Measurements from ENCODE around the gene AGPAT3. TPM values are rescaled to one million over a fixed set of nuclear protein-coding genes. Genes with fewer than 3 reads are reported as not detected.
A peak's percentile ranks its signal among the peaks of the same experiment; 100 is the strongest.

The AGPAT3 gene
- polyA plus RNA-seq, 2 donors = 15.3 to 18.6 TPM

DNA sequence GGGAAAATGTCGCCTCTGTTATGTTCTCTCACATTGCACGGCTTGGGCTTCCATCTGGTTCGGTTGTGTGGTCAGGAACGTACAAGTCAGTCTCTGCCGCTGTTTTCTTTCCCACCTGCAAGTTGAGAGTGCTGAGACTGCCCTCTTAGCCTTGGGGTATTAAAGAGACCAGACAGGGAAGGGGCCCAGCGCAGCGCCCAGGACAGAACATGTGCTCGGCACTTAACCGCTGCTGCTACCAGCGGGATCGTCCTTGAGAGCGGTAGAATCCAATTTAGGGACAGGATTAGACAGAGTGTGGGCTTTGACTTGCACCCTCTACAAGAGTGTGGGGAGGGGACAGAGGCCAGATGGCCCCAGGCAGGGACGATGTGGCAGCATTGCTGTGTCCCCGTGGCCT, 17.7 kb upstream of the AGPAT3 start:
- Histone ChIP-seq H3K27me3 (ENCODE audit: control insufficient read depth in 1 of 2, insufficient read depth in 2 of 2, low read length in 2 of 2) (no peaks in the 10 kb centered on the region), H3K4me3 (ENCODE audit: low read depth in 1 of 2, low read length in 2 of 2) (no peak overlapping the region), H3K4me1 (ENCODE audit: control insufficient read depth in 2 of 2, insufficient read depth in 2 of 2, low read length in 1 of 2) (peaks cover 0 to 4% of the 10 kb centered on the region in 2 donors), H3K27ac (ENCODE audit: low read depth in 2 of 2, low read length in 1 of 2) (no peak overlapping the region), H3K9me3 (ENCODE audit: control insufficient read depth in 2 of 2, insufficient read depth in 1 of 2, low read depth in 1 of 2, low read length in 1 of 2) (no peaks in the 10 kb centered on the region), H3K36me3 (ENCODE audit: control insufficient read depth in 2 of 2, insufficient read depth in 2 of 2, low read length in 1 of 2) (no peaks in the 10 kb centered on the region)
- 94% methylated on average over 14 of the region's 14 CpGs for whole genome bisulfite sequencing, 2 donors

GRCh38 chr21:43848771-43849170, 16.3 kb upstream of the AGPAT3 start:
- Histone ChIP-seq H3K36me3 (ENCODE audit: control insufficient read depth in 2 of 2, insufficient read depth in 2 of 2, low read length in 1 of 2) (no peaks in the 10 kb centered on the region), H3K4me1 (ENCODE audit: control insufficient read depth in 2 of 2, insufficient read depth in 2 of 2, low read length in 1 of 2) (peaks cover 0 to 4% of the 10 kb centered on the region in 2 donors), H3K27ac (ENCODE audit: low read depth in 2 of 2, low read length in 1 of 2) (no peak overlapping the region), H3K27me3 (ENCODE audit: control insufficient read depth in 1 of 2, insufficient read depth in 2 of 2, low read length in 2 of 2) (no peaks in the 10 kb centered on the region), H3K9me3 (ENCODE audit: control insufficient read depth in 2 of 2, insufficient read depth in 1 of 2, low read depth in 1 of 2, low read length in 1 of 2) (no peaks in the 10 kb centered on the region), H3K4me3 (ENCODE audit: low read depth in 1 of 2, low read length in 2 of 2) (no peak overlapping the region)
- WGBS, 2 donors = 88 to 91% methylated on average over 10 of the region's 10 CpGs

GRCh38 chr21:43849532-43850299, 15.3 kb upstream of the AGPAT3 start:
- no peaks in the 10 kb centered on the region for H3K36me3 ChIP-seq (ENCODE audit: control insufficient read depth in 2 of 2, insufficient read depth in 2 of 2, low read length in 1 of 2)
- no peak overlapping the region for H3K4me3 ChIP-seq (ENCODE audit: low read depth in 1 of 2, low read length in 2 of 2)
- H3K9me3 ChIP-seq (ENCODE audit: control insufficient read depth in 2 of 2, insufficient read depth in 1 of 2, low read depth in 1 of 2, low read length in 1 of 2) = peaks cover 0 to 4% of the 10 kb centered on the region in 2 donors
- H3K4me1 ChIP-seq (ENCODE audit: control insufficient read depth in 2 of 2, insufficient read depth in 2 of 2, low read length in 1 of 2) = peaks cover 0 to 4% of the 10 kb centered on the region in 2 donors
- WGBS, 2 donors = 61 to 62% methylated on average over 13 of the region's 13 CpGs
- peak overlapping the region; percentile 18 to 34 for H3K27ac ChIP-seq (ENCODE audit: low read depth in 2 of 2, low read length in 1 of 2)
- H3K27me3 ChIP-seq (ENCODE audit: control insufficient read depth in 1 of 2, insufficient read depth in 2 of 2, low read length in 2 of 2) = no peaks in the 10 kb centered on the region

DNA sequence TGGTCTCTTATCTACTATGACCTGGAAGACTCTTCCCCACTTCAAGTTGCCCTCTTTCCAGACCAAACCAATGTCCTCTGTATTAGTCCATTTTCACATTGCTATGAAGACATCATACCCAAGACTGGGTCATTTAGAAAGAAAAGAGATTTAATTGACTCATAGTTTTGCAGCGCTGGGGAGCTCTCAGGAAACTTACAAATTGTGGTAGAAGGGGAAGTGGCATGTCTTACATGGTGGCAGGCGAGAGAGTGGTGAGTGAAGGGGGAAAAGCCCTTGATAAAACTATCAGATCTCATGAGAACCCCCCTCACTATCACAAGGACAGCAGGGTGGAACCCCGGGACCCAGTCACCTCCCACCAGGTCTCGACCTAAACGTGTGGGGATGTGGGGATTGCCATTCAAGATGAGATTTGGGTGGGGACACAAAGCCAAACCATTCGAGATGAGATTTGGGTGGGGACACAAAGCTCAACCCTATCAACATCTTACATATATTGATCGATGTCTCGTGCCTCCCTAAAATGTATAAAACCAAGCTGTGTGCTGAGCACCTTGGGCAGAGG, 14.2 kb upstream of the AGPAT3 start:
- 81 to 85% methylated on average over 8 of the region's 8 CpGs for WGBS, 2 donors
- H3K27ac ChIP-seq (ENCODE audit: low read depth in 2 of 2, low read length in 1 of 2) = no peak overlapping the region
- H3K4me1 ChIP-seq (ENCODE audit: control insufficient read depth in 2 of 2, insufficient read depth in 2 of 2, low read length in 1 of 2) = peaks cover 0 to 4% of the 10 kb centered on the region in 2 donors
- no peaks in the 10 kb centered on the region for H3K27me3 ChIP-seq (ENCODE audit: control insufficient read depth in 1 of 2, insufficient read depth in 2 of 2, low read length in 2 of 2)
- peaks cover 0 to 4% of the 10 kb centered on the region in 2 donors for H3K9me3 ChIP-seq (ENCODE audit: control insufficient read depth in 2 of 2, insufficient read depth in 1 of 2, low read depth in 1 of 2, low read length in 1 of 2)
- no peaks in the 10 kb centered on the region for H3K36me3 ChIP-seq (ENCODE audit: control insufficient read depth in 2 of 2, insufficient read depth in 2 of 2, low read length in 1 of 2)
- no peak overlapping the region for H3K4me3 ChIP-seq (ENCODE audit: low read depth in 1 of 2, low read length in 2 of 2)

DNA sequence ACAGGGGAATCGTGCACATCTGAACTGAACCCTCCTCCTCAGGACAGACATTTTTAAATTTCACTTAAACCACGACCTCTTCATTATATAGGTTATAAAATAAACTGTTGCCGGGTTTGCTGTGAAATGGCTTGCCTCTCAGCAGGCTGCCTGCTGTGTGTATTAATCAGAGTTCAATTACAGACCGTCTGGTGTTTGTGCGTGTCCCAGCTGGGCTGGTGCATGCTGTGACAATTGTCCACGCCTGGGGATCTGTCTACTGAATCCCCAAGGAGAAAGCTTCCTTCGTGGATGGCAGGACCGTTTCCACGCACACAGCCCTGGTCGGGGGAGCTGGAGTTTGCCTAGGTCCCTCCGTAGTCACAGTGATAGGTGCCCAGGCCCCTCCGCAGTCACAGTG, 13.4 kb upstream of the AGPAT3 start:
- no peaks in the 10 kb centered on the region for H3K36me3 ChIP-seq (ENCODE audit: control insufficient read depth in 2 of 2, insufficient read depth in 2 of 2, low read length in 1 of 2)
- no peaks in the 10 kb centered on the region for H3K27me3 ChIP-seq (ENCODE audit: control insufficient read depth in 1 of 2, insufficient read depth in 2 of 2, low read length in 2 of 2)
- 66 to 71% methylated on average over 12 of the region's 12 CpGs for WGBS, 2 donors
- H3K4me3 ChIP-seq (ENCODE audit: low read depth in 1 of 2, low read length in 2 of 2) = no peak overlapping the region
- peaks cover 0 to 4% of the 10 kb centered on the region in 2 donors for H3K4me1 ChIP-seq (ENCODE audit: control insufficient read depth in 2 of 2, insufficient read depth in 2 of 2, low read length in 1 of 2)
- no peak overlapping the region for H3K27ac ChIP-seq (ENCODE audit: low read depth in 2 of 2, low read length in 1 of 2)
- H3K9me3 ChIP-seq (ENCODE audit: control insufficient read depth in 2 of 2, insufficient read depth in 1 of 2, low read depth in 1 of 2, low read length in 1 of 2) = peaks cover 0 to 4% of the 10 kb centered on the region in 2 donors

DNA sequence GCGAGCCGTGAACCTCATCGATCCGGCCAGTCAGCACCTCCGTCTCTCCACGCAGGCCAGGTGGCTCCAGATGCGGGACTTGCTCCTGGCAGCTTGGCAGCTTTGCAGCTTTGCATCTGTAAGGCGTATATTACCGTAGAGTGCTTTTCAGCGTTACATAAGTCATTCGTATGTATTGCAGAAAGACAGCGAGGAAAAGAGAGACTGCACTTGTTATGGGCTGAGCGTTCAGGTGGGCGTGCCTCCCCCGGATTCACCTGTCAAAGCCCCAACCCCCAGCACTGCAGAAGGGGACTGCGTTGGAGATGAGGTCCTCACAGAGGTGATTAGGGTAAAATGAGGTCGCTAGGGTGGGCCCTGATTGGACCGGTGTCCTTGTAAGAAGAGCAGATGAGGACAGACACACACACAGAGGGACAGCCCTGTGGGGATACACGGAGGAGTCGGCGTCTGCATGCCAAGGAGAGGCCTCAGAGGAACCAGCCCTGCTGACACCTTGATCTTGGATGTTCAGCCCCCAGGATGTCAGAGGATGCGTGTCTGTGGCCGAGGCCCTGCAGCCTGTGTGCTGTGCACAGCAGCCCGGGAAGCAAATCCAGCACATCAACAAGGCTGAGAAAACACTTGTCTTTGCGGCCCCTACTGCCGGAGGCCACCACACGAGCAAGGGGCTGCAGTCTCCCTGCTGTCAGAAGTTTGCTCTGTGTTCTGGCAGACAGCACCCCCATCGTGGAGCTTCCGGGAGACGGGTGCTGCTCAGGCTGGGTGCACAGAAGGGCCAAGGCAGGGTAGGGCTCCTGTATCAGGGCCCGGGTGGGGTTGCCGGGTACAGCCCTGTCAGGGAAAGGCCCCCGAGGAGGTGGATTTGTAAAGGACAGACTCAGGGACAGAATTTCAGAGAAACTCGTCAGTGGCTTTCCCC, 10.9 kb upstream of the AGPAT3 start:
- peaks cover 0 to 4% of the 10 kb centered on the region in 2 donors for H3K9me3 ChIP-seq (ENCODE audit: control insufficient read depth in 2 of 2, insufficient read depth in 1 of 2, low read depth in 1 of 2, low read length in 1 of 2)
- WGBS, 2 donors = 87% methylated on average over 34 of the region's 34 CpGs
- H3K36me3 ChIP-seq (ENCODE audit: control insufficient read depth in 2 of 2, insufficient read depth in 2 of 2, low read length in 1 of 2) = no peaks in the 10 kb centered on the region
- no peak overlapping the region for H3K4me3 ChIP-seq (ENCODE audit: low read depth in 1 of 2, low read length in 2 of 2)
- H3K27me3 ChIP-seq (ENCODE audit: control insufficient read depth in 1 of 2, insufficient read depth in 2 of 2, low read length in 2 of 2) = no peaks in the 10 kb centered on the region
- H3K4me1 ChIP-seq (ENCODE audit: control insufficient read depth in 2 of 2, insufficient read depth in 2 of 2, low read length in 1 of 2) = peaks cover 0 to 4% of the 10 kb centered on the region in 2 donors
- H3K27ac ChIP-seq (ENCODE audit: low read depth in 2 of 2, low read length in 1 of 2) = no peak overlapping the region

GRCh38 chr21:43854773-43855633, 10.0 kb upstream of the AGPAT3 start:
- Histone ChIP-seq H3K9me3 (ENCODE audit: control insufficient read depth in 2 of 2, insufficient read depth in 1 of 2, low read depth in 1 of 2, low read length in 1 of 2) (peaks cover 0 to 4% of the 10 kb centered on the region in 2 donors), H3K27ac (ENCODE audit: low read depth in 2 of 2, low read length in 1 of 2) (no peak overlapping the region), H3K4me1 (ENCODE audit: control insufficient read depth in 2 of 2, insufficient read depth in 2 of 2, low read length in 1 of 2) (no peaks in the 10 kb centered on the region), H3K27me3 (ENCODE audit: control insufficient read depth in 1 of 2, insufficient read depth in 2 of 2, low read length in 2 of 2) (no peaks in the 10 kb centered on the region), H3K4me3 (ENCODE audit: low read depth in 1 of 2, low read length in 2 of 2) (no peak overlapping the region), H3K36me3 (ENCODE audit: control insufficient read depth in 2 of 2, insufficient read depth in 2 of 2, low read length in 1 of 2) (no peaks in the 10 kb centered on the region)
- WGBS, 2 donors = 71 to 73% methylated on average over 26 of the region's 26 CpGs

GRCh38 chr21:43855955-43856354, 9.1 kb upstream of the AGPAT3 start:
- Histone ChIP-seq H3K4me3 (ENCODE audit: low read depth in 1 of 2, low read length in 2 of 2) (no peak overlapping the region), H3K9me3 (ENCODE audit: control insufficient read depth in 2 of 2, insufficient read depth in 1 of 2, low read depth in 1 of 2, low read length in 1 of 2) (peaks cover 0 to 4% of the 10 kb centered on the region in 2 donors), H3K27ac (ENCODE audit: low read depth in 2 of 2, low read length in 1 of 2) (no peak overlapping the region), H3K27me3 (ENCODE audit: control insufficient read depth in 1 of 2, insufficient read depth in 2 of 2, low read length in 2 of 2) (no peaks in the 10 kb centered on the region), H3K4me1 (ENCODE audit: control insufficient read depth in 2 of 2, insufficient read depth in 2 of 2, low read length in 1 of 2) (no peaks in the 10 kb centered on the region), H3K36me3 (ENCODE audit: control insufficient read depth in 2 of 2, insufficient read depth in 2 of 2, low read length in 1 of 2) (no peaks in the 10 kb centered on the region)
- WGBS, 2 donors = 77 to 82% methylated on average over 10 of the region's 10 CpGs

Measured in esophagus (tissue), 2 donors.